ENCODE measurements around the gene NUP160. TPM values are rescaled to one million over a fixed set of nuclear protein-coding genes. Genes with fewer than 3 reads are reported as not detected.

The NUP160 gene
- total and polyA plus RNA-seq, 10 of the 15 experiments (the other 5 are each of a cell fraction or from before 2014, with no cell fraction given), result 24.0 to 87.6 (median 54.6) TPM

GRCh38 chr11:47854667-47855066 is 6.5 kb upstream of the NUP160 start:
- POLR2A ChIA-PET, result interaction anchor here (0.6 to 2.3 kb wide), 3 partner anchors 10 to 146 kb away, joined by 4 to 20 read pairs (median 4); no protein-coding TSS in a partner anchor
- in situ Hi-C loops (cut with MboI), result no loop called here
- Histone ChIP-seq H3K4me3 (peak overlapping the region; percentile 44; the same call in 1 of the 2 replicates), H3K9ac (ENCODE audit: control insufficient read depth, insufficient read depth, low read length) (no peak overlapping the region), H3K36me3 (ENCODE audit: control insufficient read depth in 2 of 2, insufficient read depth in 2 of 2, low read length in 1 of 2) (no peaks in the 10 kb centered on the region), H3K27ac (ENCODE audit: control insufficient read depth, insufficient read depth) (peak overlapping the region; percentile 47; the same call in 1 of the 2 replicates), H3K4me1 (ENCODE audit: control insufficient read depth, insufficient read depth, low read length) (peaks cover 74% of the 10 kb centered on the region), H3K27me3 (replicated peaks in 1 of 2; ENCODE audit: control insufficient read depth in 2 of 2, insufficient read depth in 2 of 2, low read length in 1 of 2) (no peaks in the 10 kb centered on the region), H2AFZ (ENCODE audit: control insufficient read depth, low read depth, low read length) (no peak overlapping the region), H3K9me3 (replicated peaks; ENCODE audit: control insufficient read depth, insufficient read depth, low read length) (no peaks in the 10 kb centered on the region), H3K79me2 (ENCODE audit: control insufficient read depth, insufficient read depth, low read length) (no peaks in the 10 kb centered on the region), H4K20me1 (ENCODE audit: control insufficient read depth, insufficient read depth) (no peaks in the 10 kb centered on the region), H3K4me2 (ENCODE audit: control insufficient read depth, insufficient read depth) (peak overlapping the region; percentile 40; the same call in 1 of the 2 replicates)
- WGBS (ENCODE audit: insufficient coverage, insufficient replicate concordance, low lambda C conversion rate, missing lambda C conversion rate), result 0% methylated on average over 3 of the region's 3 CpGs
- SMC1A ChIA-PET (ENCODE audit: uncharacterized antibody, unreplicated experiment), result interaction anchor here (0.6 to 3.8 kb wide), 8 partner anchors 10 to 254 kb away, joined by 3 to 26 read pairs (median 5); no protein-coding TSS in a partner anchor
- intact Hi-C loops (cut with micrococcal nuclease; ENCODE audit: unreplicated experiment), result loop anchor here (5.0 to 10.0 kb wide), 7 partner anchors 63 to 480 kb away; partner anchors contain the start of genes FNBP4, MTCH2, SLC39A13 and SPI1
- no peak for DNase-seq (ENCODE audit: low read depth, low spot score)
- ATAC-seq, result peak; percentile 79
- no TSS peak for BruUV-seq (replicated peaks)
- CTCF ChIA-PET, result interaction anchor here (0.9 to 2.6 kb wide), 19 partner anchors 10 to 677 kb away, joined by 3 to 17 read pairs (median 5); no protein-coding TSS in a partner anchor
- FAIRE-seq, result no peak
- RAD21 ChIA-PET (ENCODE audit: unreplicated experiment), result interaction anchor here (1.0 to 4.0 kb wide), 6 partner anchors 7 to 640 kb away, joined by 3 to 25 read pairs (median 4); partner anchors contain the start of gene DDB2
- no peak for TF ChIP-seq NFYA (IDR thresholded peaks at IDR 0.05; ENCODE audit: borderline replicate concordance, low read depth, low read length)
- no peak for TF ChIP-seq CREB1 (IDR thresholded peaks at IDR 0.05; ENCODE audit: low read depth)
- no peak for TF ChIP-seq E2F4 (IDR thresholded peaks at IDR 0.05; ENCODE audit: low read depth, low read length)
- TF ChIP-seq, protein P1, sequence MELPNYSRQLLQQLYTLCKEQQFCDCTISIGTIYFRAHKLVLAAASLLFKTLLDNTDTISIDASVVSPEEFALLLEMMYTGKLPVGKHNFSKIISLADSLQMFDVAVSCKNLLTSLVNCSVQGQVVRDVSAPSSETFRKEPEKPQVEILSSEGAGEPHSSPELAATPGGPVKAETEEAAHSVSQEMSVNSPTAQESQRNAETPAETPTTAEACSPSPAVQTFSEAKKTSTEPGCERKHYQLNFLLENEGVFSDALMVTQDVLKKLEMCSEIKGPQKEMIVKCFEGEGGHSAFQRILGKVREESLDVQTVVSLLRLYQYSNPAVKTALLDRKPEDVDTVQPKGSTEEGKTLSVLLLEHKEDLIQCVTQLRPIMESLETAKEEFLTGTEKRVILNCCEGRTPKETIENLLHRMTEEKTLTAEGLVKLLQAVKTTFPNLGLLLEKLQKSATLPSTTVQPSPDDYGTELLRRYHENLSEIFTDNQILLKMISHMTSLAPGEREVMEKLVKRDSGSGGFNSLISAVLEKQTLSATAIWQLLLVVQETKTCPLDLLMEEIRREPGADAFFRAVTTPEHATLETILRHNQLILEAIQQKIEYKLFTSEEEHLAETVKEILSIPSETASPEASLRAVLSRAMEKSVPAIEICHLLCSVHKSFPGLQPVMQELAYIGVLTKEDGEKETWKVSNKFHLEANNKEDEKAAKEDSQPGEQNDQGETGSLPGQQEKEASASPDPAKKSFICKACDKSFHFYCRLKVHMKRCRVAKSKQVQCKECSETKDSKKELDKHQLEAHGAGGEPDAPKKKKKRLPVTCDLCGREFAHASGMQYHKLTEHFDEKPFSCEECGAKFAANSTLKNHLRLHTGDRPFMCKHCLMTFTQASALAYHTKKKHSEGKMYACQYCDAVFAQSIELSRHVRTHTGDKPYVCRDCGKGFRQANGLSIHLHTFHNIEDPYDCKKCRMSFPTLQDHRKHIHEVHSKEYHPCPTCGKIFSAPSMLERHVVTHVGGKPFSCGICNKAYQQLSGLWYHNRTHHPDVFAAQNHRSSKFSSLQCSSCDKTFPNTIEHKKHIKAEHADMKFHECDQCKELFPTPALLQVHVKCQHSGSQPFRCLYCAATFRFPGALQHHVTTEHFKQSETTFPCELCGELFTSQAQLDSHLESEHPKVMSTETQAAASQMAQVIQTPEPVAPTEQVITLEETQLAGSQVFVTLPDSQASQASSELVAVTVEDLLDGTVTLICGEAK (IDR thresholded peaks at IDR 0.05; ENCODE audit: borderline replicate concordance), result no peak
- TF ChIP-seq, protein P2, sequence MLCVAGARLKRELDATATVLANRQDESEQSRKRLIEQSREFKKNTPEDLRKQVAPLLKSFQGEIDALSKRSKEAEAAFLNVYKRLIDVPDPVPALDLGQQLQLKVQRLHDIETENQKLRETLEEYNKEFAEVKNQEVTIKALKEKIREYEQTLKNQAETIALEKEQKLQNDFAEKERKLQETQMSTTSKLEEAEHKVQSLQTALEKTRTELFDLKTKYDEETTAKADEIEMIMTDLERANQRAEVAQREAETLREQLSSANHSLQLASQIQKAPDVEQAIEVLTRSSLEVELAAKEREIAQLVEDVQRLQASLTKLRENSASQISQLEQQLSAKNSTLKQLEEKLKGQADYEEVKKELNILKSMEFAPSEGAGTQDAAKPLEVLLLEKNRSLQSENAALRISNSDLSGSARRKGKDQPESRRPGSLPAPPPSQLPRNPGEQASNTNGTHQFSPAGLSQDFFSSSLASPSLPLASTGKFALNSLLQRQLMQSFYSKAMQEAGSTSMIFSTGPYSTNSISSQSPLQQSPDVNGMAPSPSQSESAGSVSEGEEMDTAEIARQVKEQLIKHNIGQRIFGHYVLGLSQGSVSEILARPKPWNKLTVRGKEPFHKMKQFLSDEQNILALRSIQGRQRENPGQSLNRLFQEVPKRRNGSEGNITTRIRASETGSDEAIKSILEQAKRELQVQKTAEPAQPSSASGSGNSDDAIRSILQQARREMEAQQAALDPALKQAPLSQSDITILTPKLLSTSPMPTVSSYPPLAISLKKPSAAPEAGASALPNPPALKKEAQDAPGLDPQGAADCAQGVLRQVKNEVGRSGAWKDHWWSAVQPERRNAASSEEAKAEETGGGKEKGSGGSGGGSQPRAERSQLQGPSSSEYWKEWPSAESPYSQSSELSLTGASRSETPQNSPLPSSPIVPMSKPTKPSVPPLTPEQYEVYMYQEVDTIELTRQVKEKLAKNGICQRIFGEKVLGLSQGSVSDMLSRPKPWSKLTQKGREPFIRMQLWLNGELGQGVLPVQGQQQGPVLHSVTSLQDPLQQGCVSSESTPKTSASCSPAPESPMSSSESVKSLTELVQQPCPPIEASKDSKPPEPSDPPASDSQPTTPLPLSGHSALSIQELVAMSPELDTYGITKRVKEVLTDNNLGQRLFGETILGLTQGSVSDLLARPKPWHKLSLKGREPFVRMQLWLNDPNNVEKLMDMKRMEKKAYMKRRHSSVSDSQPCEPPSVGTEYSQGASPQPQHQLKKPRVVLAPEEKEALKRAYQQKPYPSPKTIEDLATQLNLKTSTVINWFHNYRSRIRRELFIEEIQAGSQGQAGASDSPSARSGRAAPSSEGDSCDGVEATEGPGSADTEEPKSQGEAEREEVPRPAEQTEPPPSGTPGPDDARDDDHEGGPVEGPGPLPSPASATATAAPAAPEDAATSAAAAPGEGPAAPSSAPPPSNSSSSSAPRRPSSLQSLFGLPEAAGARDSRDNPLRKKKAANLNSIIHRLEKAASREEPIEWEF (IDR thresholded peaks at IDR 0.05; ENCODE audit: insufficient replicate concordance, low read depth, low read length), result no peak
- TF ChIP-seq ZBED1 (IDR thresholded peaks at IDR 0.05; ENCODE audit: borderline replicate concordance), result peak; percentile 74; the same call in 1 of the 2 replicates
- TF ChIP-seq EED (IDR thresholded peaks at IDR 0.05; ENCODE audit: low read depth), result peak; percentile 71
- TF ChIP-seq HDGF (IDR thresholded peaks at IDR 0.05), result no peak
- no peak for TF ChIP-seq TBL1XR1 (IDR thresholded peaks at IDR 0.05; ENCODE audit: low read depth, low read length)
- no peak for TF ChIP-seq MXI1 (IDR thresholded peaks at IDR 0.05; ENCODE audit: low read depth, low read length)
- TF ChIP-seq ZNF384 (IDR thresholded peaks at IDR 0.05; ENCODE audit: borderline replicate concordance, low read depth, low read length), result no peak; the same call in 1 of the 2 replicates

Measured in GM12878 (cell line).